WTC11 (cell line): ENCODE data around the gene GLTPD2. TPM values are rescaled to one million over a fixed set of nuclear protein-coding genes. Genes with fewer than 3 reads are reported as not detected.

Source experiments
- ATAC-seq: fragments of 200-7000 bp; cut with Tn5 transposase; 2 replicates; pipeline ENCODE4 v1.10.0; 2021; ENCODE audit warnings: mild to moderate bottlenecking, moderate library complexity
- CTCF ChIA-PET: fragments of 300-600 bp; sonication (Branson Sonifier 250); formaldehyde crosslinking; loops from one replicate; lab custom pipeline; 2021; ENCODE audit warnings: antibody characterized with exemption; lab: Charles Lee
- POLR2A ChIA-PET: fragments of 350-600 bp; sonication (Branson Sonifier 250); formaldehyde crosslinking; loops from one replicate; lab custom pipeline; 2021; ENCODE audit warnings: antibody characterized with exemption; lab: Charles Lee
- DNase-seq: peaks from one replicate; pipeline ENCODE4 v3.0.0; 2021; ENCODE audit warnings: low spot score
- H3K27ac Mint-ChIP-seq: 2 replicates; pipeline ENCODE4 v1.8.0; 2021; ENCODE audit warnings: mixed read lengths
- H3K27me3 Mint-ChIP-seq: 2 replicates; pipeline ENCODE4 v1.8.0; 2021; ENCODE audit warnings: low read depth, mild to moderate bottlenecking, moderate library complexity, mixed read lengths
- H3K36me3 Mint-ChIP-seq: 2 replicates; pipeline ENCODE4 v1.8.0; 2021; ENCODE audit warnings: mixed read lengths
- H3K4me1 Mint-ChIP-seq: 2 replicates; pipeline ENCODE4 v1.8.0; 2022; ENCODE audit warnings: mixed read lengths
- H3K4me3 Mint-ChIP-seq: 2 replicates; pipeline ENCODE4 v1.8.0; 2021; ENCODE audit warnings: mild to moderate bottlenecking, moderate library complexity, mixed read lengths
- H3K9me3 Mint-ChIP-seq: 2 replicates; pipeline ENCODE4 v1.8.0; 2021; ENCODE audit warnings: mixed read lengths
- AFF4 ChIP-seq: sonication (generic); formaldehyde crosslinking; IDR thresholded peaks from 2 replicates; pipeline ENCODE4 v1.8.1; 2023; ENCODE audit warnings: mild to moderate bottlenecking, missing genetic modification reagents, borderline replicate concordance
- ATF6 ChIP-seq: sonication (generic); formaldehyde crosslinking; IDR thresholded peaks from 2 replicates; pipeline ENCODE4 v1.8.1; 2023; ENCODE audit warnings: mild to moderate bottlenecking, missing genetic modification reagents
- E2F5 ChIP-seq: sonication (generic); formaldehyde crosslinking; IDR thresholded peaks from 2 replicates; pipeline ENCODE4 v1.8.1; 2022; ENCODE audit warnings: mild to moderate bottlenecking, moderate library complexity, missing genetic modification reagents
- ETV6 ChIP-seq: sonication (generic); formaldehyde crosslinking; IDR thresholded peaks from 2 replicates; pipeline ENCODE4 v1.8.1; 2022; ENCODE audit warnings: mild to moderate bottlenecking, missing genetic modification reagents
- FOXP1 ChIP-seq: sonication (generic); formaldehyde crosslinking; IDR thresholded peaks from 2 replicates; pipeline ENCODE4 v1.8.0; 2022; ENCODE audit warnings: missing genetic modification reagents, mild to moderate bottlenecking, moderate library complexity, borderline replicate concordance
- KAT7 ChIP-seq: sonication (generic); formaldehyde crosslinking; IDR thresholded peaks from 2 replicates; pipeline ENCODE4 v1.8.1; 2023; ENCODE audit warnings: missing genetic modification reagents, mild to moderate bottlenecking, borderline replicate concordance
- MAX ChIP-seq: sonication (generic); formaldehyde crosslinking; IDR thresholded peaks from 2 replicates; pipeline ENCODE4 v1.8.0; 2022; ENCODE audit warnings: mild to moderate bottlenecking, missing genetic modification reagents
- MLX ChIP-seq: sonication (generic); formaldehyde crosslinking; IDR thresholded peaks from 2 replicates; pipeline ENCODE4 v1.8.1; 2023; ENCODE audit warnings: mild to moderate bottlenecking, missing genetic modification reagents, moderate library complexity
- MYBL2 ChIP-seq: sonication (generic); formaldehyde crosslinking; IDR thresholded peaks from 2 replicates; pipeline ENCODE4 v1.8.1; 2023; ENCODE audit warnings: mild to moderate bottlenecking, moderate library complexity, missing genetic modification reagents
- USF1 ChIP-seq: sonication (generic); formaldehyde crosslinking; IDR thresholded peaks from 2 replicates; pipeline ENCODE4 v1.8.0; 2022; ENCODE audit warnings: mild to moderate bottlenecking, missing genetic modification reagents
- ZMAT4 ChIP-seq: fragments of 250-450 bp; sonication (Bioruptor Pico); IDR thresholded peaks from 2 replicates; pipeline ENCODE4 v1.9.0; 2021; ENCODE audit warnings: mild to moderate bottlenecking
- total RNA-seq: library from RNA; stranded (reverse); gene quantifications from 3 replicates; pipeline ENCODE4 v1.2.3, GENCODE V29; 2021

Gene GLTPD2
- total RNA-seq, 1 experiment from 2014 or later, result not detected

GRCh38 chr17:4780325-4780955, 8.3 kb upstream of the GLTPD2 start (continued):
- TF ChIP-seq MLX (CRISPR knock-in tag), result no peak
- TF ChIP-seq E2F5, result no peak
- no peak for TF ChIP-seq ATF6 (CRISPR knock-in tag)
- TF ChIP-seq MYBL2 (CRISPR knock-in tag), result no peak
- TF ChIP-seq KAT7 (CRISPR knock-in tag), result no peak
- TF ChIP-seq ETV6, result no peak
- no peak for TF ChIP-seq AFF4 (CRISPR knock-in tag)

GRCh38 chr17:4782652-4783051, 6.1 kb upstream of the GLTPD2 start:
- POLR2A ChIA-PET, result no interaction called here
- TF ChIP-seq USF1 (CRISPR knock-in tag) (0 out of 2 replicates have a peak, but pooled peaks have one; percentile 16), ZMAT4 (CRISPR knock-in tag) (no peak), MAX (CRISPR knock-in tag) (peak; percentile 59)
- Mint-ChIP-seq H3K27ac (no peak overlapping the region), H3K27me3 (peaks cover 23% of the 10 kb centered on the region), H3K36me3 (no peaks in the 10 kb centered on the region), H3K9me3 (no peaks in the 10 kb centered on the region), H3K4me3 (no peak overlapping the region), H3K4me1 (peaks cover 18% of the 10 kb centered on the region)
- CTCF ChIA-PET, result interaction anchor here (0.8 to 1.6 kb wide), 5 partner anchors 13 to 126 kb away, joined by 3 to 7 read pairs (median 4); partner anchors contain the start of genes MED11 and PSMB6
- DNase-seq (peak; percentile 42), ATAC-seq (peak; percentile 41)

GRCh38 chr17:4785311-4786105, 3.3 kb upstream of the GLTPD2 start:
- Mint-ChIP-seq H3K27ac (no peak overlapping the region), H3K9me3 (no peaks in the 10 kb centered on the region), H3K4me3 (no peak overlapping the region), H3K36me3 (no peaks in the 10 kb centered on the region), H3K27me3 (peaks cover 42% of the 10 kb centered on the region), H3K4me1 (peaks cover 30% of the 10 kb centered on the region)
- TF ChIP-seq FOXP1 (CRISPR knock-in tag), result 0 out of 2 replicates have a peak, but pooled peaks have one; percentile 41
- TF ChIP-seq ZMAT4 (CRISPR knock-in tag), result no peak
- DNase-seq (no peak), ATAC-seq (no peak)
- POLR2A ChIA-PET, result no interaction called here
- CTCF ChIA-PET, result interaction anchor here (1.4 kb wide), 1 partner anchor 41 kb away, joined by 4 read pairs; no protein-coding TSS in a partner anchor
